ENCODE results near the gene PTGS1.

GRCh38 chr9:122382901-122383850 lies 12.4 kb downstream of the PTGS1 start:
- TF ChIP-seq, protein P1, sequence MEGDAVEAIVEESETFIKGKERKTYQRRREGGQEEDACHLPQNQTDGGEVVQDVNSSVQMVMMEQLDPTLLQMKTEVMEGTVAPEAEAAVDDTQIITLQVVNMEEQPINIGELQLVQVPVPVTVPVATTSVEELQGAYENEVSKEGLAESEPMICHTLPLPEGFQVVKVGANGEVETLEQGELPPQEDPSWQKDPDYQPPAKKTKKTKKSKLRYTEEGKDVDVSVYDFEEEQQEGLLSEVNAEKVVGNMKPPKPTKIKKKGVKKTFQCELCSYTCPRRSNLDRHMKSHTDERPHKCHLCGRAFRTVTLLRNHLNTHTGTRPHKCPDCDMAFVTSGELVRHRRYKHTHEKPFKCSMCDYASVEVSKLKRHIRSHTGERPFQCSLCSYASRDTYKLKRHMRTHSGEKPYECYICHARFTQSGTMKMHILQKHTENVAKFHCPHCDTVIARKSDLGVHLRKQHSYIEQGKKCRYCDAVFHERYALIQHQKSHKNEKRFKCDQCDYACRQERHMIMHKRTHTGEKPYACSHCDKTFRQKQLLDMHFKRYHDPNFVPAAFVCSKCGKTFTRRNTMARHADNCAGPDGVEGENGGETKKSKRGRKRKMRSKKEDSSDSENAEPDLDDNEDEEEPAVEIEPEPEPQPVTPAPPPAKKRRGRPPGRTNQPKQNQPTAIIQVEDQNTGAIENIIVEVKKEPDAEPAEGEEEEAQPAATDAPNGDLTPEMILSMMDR (IDR thresholded peaks at IDR 0.05; ENCODE audit: insufficient read depth, low read length, poor library complexity, severe bottlenecking), result no peak
- TF ChIP-seq EZH2phosphoT487 (conservative IDR thresholded peaks at IDR 0.05; ENCODE audit: low read length), result no peak

All from SU-DHL-6 (cell line).